COR-L47 (cell line): ENCODE data around the gene GPSM3.
"Not testable (repeated sequence)": the region's sequence is repeated elsewhere in the genome, so short reads cannot be mapped to it uniquely, and the experiment has no call there.

Experiments
- DNase-seq: peaks from one replicate; lab custom pipeline; 2025; lab: John Stamatoyannopoulos, UW

Gene GPSM3

DNA sequence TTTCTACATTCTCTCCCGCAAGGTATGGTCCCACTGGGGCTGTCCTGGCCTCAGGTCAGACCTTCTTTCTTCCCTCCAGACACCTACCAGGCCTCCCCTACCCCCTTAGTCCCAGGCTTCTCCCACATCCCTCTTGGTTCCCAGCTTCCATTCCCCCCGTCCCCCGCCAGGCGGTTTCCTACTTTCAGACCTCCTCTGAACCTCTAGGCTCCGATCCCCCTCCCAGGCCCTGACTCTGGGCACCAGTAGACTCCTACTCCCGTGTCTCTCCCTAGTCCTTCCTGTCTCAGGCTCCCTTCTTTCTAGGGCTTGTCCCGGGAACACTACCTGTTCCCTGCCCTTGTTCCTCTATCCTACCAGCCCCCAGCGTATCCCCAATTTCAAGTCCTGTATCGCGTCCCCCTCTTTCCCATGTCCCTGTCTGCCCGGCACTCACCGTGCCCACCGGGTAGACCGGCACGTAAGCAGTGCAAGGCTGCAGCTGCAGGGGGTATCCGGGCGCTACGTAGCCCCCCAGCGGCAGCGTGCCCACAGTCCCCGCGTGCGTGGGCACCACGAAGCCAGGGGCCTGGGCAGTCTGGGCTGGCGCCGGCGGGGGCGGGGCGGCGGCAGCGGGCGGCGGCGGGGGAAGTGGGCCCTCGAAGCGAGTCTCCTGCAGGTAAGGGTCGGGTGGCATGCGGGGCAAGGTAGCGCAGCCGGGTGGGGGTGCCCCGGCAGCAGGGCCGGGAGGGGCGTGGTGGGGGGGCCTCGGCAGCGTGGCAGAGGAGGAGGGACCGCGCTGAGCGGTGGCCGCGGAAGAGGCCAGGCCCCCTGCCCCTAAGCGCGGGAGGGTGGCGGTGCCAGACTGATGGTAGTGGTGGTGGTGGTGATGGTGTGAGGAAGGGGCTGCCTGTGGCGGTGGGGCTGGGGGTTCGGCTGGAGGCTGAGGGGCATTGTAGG is 42.2 kb downstream of the GPSM3 start:
- no peak for DNase-seq

DNA sequence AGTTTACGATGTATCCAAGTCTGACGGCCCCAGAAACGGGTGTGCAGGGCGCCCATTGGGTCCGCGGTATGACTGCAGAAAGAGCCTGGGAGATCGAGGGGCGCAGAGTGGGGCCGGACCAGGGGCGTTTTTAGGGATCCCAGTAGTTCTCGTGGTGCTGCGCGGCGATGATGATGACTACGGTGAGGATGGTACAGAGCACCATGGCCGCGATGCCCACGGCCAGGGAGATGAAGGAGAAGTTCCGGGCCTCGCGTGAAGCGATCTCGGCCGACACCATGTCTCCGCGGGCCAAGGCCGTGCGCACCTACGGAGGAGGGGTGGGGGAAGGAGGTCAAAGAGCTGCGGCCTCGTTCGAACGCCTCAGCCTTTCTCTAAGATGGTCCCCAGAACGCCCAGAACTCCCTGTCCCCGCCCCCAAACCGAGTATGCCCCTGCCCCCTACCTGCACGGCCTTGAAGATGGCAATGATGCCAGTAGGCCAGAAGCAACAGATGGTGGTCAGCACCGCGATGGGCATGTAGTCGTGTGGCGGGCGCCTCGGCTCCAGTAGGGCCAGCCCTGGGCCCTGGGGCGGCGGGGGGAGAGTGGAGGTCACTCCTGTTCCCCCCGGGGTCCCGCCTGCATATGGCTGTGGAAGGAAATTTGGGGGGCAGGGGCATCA is 43.2 kb downstream of the GPSM3 start:
- no peak for DNase-seq

DNA sequence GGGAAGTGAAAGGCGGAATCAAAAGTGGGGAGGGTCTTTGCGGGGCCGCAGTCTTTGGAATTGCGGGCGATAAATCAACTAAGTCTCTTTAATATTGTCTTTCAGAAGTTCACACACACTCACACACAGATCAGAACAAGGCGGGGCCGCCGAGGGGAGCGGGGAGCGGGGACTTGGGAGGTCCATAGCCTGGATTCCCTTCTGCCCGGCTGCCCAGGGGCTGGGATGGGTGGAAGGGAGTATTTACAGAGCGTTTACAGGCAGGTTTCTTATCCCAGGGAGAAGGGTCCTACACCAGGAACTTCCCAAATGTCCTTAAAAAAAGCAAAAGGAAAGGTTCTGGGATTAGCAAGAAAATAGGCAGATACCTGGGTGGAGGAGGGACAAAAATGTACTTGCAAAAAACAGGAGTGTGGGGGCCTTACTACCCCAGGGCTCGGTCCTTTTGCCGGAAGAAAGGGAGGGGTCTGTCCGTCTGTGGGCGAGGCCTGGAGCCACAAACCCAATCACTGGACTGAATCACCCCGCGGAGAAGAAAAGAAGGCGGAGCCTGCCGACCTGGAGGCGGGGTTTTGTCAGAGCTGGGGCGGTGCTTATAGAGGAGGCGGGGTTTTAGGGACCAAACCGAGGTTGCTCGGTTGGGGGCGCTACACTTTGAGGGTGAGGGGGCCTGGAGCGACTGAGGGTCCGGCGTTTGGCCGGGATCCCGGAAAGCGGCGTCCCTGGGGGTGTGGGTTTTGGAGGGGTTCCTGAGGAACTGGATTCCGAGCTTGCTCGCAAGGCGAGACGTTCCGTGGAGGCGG is 44.0 kb downstream of the GPSM3 start:
- no peak for DNase-seq

GRCh38 chr6:32147401-32148132 is 44.9 kb downstream of the GPSM3 start:
- no peak for DNase-seq

DNA sequence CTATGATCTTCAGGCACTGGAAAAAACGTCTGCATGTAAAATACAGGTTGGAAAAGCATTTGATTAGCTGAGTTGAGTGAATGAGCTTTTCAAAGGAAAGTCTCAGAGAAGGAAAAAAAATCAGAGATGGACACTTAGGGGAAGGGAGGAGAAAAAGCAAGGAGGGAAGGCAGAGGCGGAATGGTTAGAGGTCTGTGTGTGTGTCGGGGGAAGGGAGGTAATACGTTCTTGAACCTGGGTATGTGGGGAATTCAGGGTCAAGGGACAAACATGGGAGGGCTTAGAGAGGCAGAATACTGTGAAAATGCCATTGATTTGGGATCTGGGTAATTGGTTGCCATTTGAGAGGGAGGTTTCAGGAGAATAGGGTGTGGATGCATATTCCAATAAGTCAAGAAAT is 45.8 kb downstream of the GPSM3 start:
- DNase-seq, result no peak

GRCh38 chr6:32146287-32146686 is 46.2 kb downstream of the GPSM3 start:
- no peak for DNase-seq

DNA sequence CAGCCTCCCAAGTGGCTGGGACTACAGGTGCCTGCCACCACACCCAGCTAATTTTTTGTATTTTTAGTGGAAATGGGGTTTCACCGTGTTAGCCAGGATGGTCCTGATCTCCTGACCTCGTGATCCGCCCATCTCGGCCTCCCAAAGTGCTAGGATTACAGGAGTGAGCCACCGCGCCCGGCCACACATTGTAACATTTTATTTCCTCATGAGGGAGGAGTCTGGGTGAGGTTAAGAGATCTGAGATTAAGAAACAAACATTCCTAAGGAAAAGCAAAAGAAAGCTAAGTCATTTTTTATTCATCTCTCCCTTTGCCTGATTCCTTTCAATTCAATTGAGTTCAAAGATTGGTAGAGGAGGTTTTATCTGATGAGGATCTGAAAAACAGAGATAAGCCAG is 48.2 kb downstream of the GPSM3 start:
- DNase-seq, result not testable (repeated sequence)
